Esophagus muscularis mucosa (tissue), 3 donors: ENCODE measurements around the gene SLC6A3.

ENCODE experiments used
- POLR2AphosphoS5 ChIP-seq, 2 donors: sonication (generic); formaldehyde crosslinking; IDR thresholded peaks; one replicate each; pipeline ENCODE4 v1.6.1; 2017; ENCODE audit warnings: antibody characterized with exemption in 2 of 2
- TF ChIP-seq, protein P1 (sequence below), 3 experiments: fragments of 200-600 bp in 2 of 3; fragments of 450-650 bp in 1 of 3; sonication (generic) in 2 of 3; IDR thresholded peaks; one replicate each; pipeline ENCODE4 v1.5.1; 2017 to 2019; ENCODE audit warnings: antibody characterized with exemption in 3 of 3, mild to moderate bottlenecking in 2 of 3, moderate library complexity in 1 of 3

DNA sequence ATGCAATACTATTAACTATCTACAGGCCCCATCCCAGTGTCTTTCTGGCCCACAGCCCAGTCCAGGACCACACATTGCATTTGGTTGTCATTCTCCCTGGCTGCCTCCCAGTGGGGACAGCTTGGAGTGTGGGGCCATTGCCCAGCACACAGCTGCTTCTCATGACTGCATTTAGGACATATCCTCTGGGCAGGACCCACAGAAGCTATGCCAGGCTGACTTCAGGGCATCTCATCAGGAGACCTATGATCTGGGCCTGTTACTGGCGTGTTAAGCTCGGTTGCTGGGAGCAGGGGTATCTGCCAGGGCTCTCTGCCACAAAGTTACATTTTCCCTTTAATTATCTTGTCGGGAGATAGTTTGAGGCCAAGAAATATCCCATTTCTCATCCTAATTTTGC, 68.3 kb downstream of the SLC6A3 start:
- no peak for TF ChIP-seq POLR2AphosphoS5 (IDR thresholded peaks at IDR 0.05)
- TF ChIP-seq, protein P1, sequence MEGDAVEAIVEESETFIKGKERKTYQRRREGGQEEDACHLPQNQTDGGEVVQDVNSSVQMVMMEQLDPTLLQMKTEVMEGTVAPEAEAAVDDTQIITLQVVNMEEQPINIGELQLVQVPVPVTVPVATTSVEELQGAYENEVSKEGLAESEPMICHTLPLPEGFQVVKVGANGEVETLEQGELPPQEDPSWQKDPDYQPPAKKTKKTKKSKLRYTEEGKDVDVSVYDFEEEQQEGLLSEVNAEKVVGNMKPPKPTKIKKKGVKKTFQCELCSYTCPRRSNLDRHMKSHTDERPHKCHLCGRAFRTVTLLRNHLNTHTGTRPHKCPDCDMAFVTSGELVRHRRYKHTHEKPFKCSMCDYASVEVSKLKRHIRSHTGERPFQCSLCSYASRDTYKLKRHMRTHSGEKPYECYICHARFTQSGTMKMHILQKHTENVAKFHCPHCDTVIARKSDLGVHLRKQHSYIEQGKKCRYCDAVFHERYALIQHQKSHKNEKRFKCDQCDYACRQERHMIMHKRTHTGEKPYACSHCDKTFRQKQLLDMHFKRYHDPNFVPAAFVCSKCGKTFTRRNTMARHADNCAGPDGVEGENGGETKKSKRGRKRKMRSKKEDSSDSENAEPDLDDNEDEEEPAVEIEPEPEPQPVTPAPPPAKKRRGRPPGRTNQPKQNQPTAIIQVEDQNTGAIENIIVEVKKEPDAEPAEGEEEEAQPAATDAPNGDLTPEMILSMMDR (IDR thresholded peaks at IDR 0.05) = no peak
